Measurements from ENCODE around the gene LRRC58. TPM values are rescaled to one million over a fixed set of nuclear protein-coding genes. Genes with fewer than 3 reads are reported as not detected.

LRRC58 gene
- total and polyA plus RNA-seq, 2 of the 13 experiments (the other 11 are each of a cell fraction or from before 2014, with no cell fraction given), result 9.7 to 17.3 TPM

DNA sequence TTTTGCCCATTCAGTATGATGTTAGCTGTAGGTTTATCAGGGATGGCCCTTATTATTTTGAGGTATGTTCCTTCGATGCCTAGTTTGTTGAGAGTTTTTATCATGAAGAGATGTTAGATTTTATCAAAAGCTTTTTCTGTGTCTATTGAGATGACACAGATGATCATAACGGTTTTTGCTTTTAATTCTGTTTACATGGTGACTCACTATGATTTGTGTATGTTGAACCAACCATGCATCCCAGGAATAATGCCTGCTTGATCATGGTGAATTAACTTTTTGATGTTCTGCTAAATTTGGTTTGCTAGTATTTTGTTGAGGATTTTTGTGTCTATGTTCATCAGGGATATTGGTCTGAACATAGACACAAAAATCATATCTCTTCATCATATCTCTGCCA lies 72.4 kb downstream of the LRRC58 start:
- no peaks in the 10 kb centered on the region for H4K20me1 ChIP-seq (ENCODE audit: insufficient read depth, low read length)
- WGBS (ENCODE audit: low lambda C conversion rate), result 3% methylated on average over 2 of the region's 2 CpGs
- H3K27ac ChIP-seq (ENCODE audit: extremely low read length, insufficient read depth, low read length), result no peak overlapping the region
- ChIA-PET CTCF (ENCODE audit: low intra/inter-chr PET ratio, low total read pairs) (no interaction called here), POLR2A (no interaction called here)
- no peaks in the 10 kb centered on the region for H3K4me1 ChIP-seq (ENCODE audit: insufficient read depth, low read length)
- no peak for ATAC-seq
- TF ChIP-seq, protein P1, sequence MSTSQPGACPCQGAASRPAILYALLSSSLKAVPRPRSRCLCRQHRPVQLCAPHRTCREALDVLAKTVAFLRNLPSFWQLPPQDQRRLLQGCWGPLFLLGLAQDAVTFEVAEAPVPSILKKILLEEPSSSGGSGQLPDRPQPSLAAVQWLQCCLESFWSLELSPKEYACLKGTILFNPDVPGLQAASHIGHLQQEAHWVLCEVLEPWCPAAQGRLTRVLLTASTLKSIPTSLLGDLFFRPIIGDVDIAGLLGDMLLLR (CRISPR knock-in tag; IDR thresholded peaks at IDR 0.05), result no peak
- TF ChIP-seq, protein P2, sequence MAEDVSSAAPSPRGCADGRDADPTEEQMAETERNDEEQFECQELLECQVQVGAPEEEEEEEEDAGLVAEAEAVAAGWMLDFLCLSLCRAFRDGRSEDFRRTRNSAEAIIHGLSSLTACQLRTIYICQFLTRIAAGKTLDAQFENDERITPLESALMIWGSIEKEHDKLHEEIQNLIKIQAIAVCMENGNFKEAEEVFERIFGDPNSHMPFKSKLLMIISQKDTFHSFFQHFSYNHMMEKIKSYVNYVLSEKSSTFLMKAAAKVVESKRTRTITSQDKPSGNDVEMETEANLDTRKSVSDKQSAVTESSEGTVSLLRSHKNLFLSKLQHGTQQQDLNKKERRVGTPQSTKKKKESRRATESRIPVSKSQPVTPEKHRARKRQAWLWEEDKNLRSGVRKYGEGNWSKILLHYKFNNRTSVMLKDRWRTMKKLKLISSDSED (CRISPR knock-in tag; IDR thresholded peaks at IDR 0.05), result no peak
- no peak for TF ChIP-seq ZNF75D (CRISPR knock-in tag; IDR thresholded peaks at IDR 0.05; ENCODE audit: borderline replicate concordance)
- no peak for TF ChIP-seq ZNF549 (CRISPR knock-in tag; IDR thresholded peaks at IDR 0.05)
- TF ChIP-seq, protein P3, sequence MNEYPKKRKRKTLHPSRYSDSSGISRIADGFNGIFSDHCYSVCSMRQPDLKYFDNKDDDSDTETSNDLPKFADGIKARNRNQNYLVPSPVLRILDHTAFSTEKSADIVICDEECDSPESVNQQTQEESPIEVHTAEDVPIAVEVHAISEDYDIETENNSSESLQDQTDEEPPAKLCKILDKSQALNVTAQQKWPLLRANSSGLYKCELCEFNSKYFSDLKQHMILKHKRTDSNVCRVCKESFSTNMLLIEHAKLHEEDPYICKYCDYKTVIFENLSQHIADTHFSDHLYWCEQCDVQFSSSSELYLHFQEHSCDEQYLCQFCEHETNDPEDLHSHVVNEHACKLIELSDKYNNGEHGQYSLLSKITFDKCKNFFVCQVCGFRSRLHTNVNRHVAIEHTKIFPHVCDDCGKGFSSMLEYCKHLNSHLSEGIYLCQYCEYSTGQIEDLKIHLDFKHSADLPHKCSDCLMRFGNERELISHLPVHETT (CRISPR knock-in tag; conservative IDR thresholded peaks at IDR 0.05), result no peak
- TF ChIP-seq, protein P4, sequence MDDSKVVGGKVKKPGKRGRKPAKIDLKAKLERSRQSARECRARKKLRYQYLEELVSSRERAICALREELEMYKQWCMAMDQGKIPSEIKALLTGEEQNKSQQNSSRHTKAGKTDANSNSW (CRISPR knock-in tag; IDR thresholded peaks at IDR 0.05; ENCODE audit: borderline replicate concordance), result no peak
- TF ChIP-seq ZNF547 (CRISPR knock-in tag; IDR thresholded peaks at IDR 0.05), result no peak
- H3K4me3 ChIP-seq (replicated peaks in 1 of 3; ENCODE audit: insufficient read depth in 1 of 3, low read depth in 2 of 3, low read length in 3 of 3), result no peak overlapping the region
- FAIRE-seq, result no peak
- no peaks in the 10 kb centered on the region for H3K36me3 ChIP-seq (replicated peaks in 1 of 2; ENCODE audit: control insufficient read depth in 1 of 2, insufficient read depth in 2 of 2, low read length in 2 of 2)
- H3K27me3 ChIP-seq (ENCODE audit: control insufficient read depth in 1 of 2, insufficient read depth in 2 of 2, low read length in 2 of 2), result peaks cover 2 to 7% of the 10 kb centered on the region in 2 experiments; a peak in 2 of 5 replicates
- H3K4me2 ChIP-seq (ENCODE audit: low read depth, low read length), result no peak overlapping the region
- H3K9me3 ChIP-seq (ENCODE audit: low read length), result no peaks in the 10 kb centered on the region
- no peak for DNase-seq (ENCODE audit: low spot score)
- no peak overlapping the region for H3K9ac ChIP-seq (ENCODE audit: insufficient read depth, low read depth, low read length)
- in situ Hi-C loops (cut with HindIII; ENCODE audit: extremely low pct_ligation_motif_present, low pct_unique_long_range_greater_than_20kb) (no loop called here), intact Hi-C loops (cut with micrococcal nuclease; ENCODE audit: unreplicated experiment) (no loop called here)
- H3K79me2 ChIP-seq (ENCODE audit: insufficient read depth, low read length), result no peaks in the 10 kb centered on the region
- H2AFZ ChIP-seq (ENCODE audit: low read length), result no peak overlapping the region
- no TSS peak for BruUV-seq (replicated peaks)

Data from HepG2 (cell line).